Measurements from ENCODE around the gene SERPINA4. TPM values are rescaled to one million over a fixed set of nuclear protein-coding genes. Genes with fewer than 3 reads are reported as not detected.

Gene SERPINA4
- total RNA-seq, 4 donors from 2014 or later: not detected

GRCh38 chr14:94545131-94545841, 16.0 kb upstream of the SERPINA4 start:
- Histone ChIP-seq H3K4me3 (no peak overlapping the region), H3K9me3 (peaks cover 0 to 9% (median 3%) of the 10 kb centered on the region in 4 donors), H3K36me3 (no peaks in the 10 kb centered on the region), H3K4me1 (no peaks in the 10 kb centered on the region), H3K27me3 (peaks cover 0 to 61% (median 2%) of the 10 kb centered on the region in 4 donors), H3K27ac (replicated peaks in 1 of 4) (no peak overlapping the region)
- TF ChIP-seq POLR2A (IDR thresholded peaks at IDR 0.05; ENCODE audit: low read depth) (no peak), CTCF (IDR thresholded peaks at IDR 0.05) (no peak), POLR2AphosphoS5 (IDR thresholded peaks at IDR 0.05) (no peak), EP300 (IDR thresholded peaks at IDR 0.05) (no peak)
- no peak for DNase-seq (ENCODE audit: extremely low spot score)
- 60% methylated on average over 11 of the region's 15 CpGs for WGBS
- intact Hi-C loops (cut with DNase I): no loop called here

- H3K36me3 ChIP-seq: no peaks in the 10 kb centered on the region
- 86% methylated on average over 8 of the region's 8 CpGs for WGBS
- no peak overlapping the region for H3K27ac ChIP-seq (replicated peaks in 1 of 4)
- intact Hi-C loops (cut with DNase I): no loop called here
- DNase-seq (ENCODE audit: extremely low spot score): no peak
- no peaks in the 10 kb centered on the region for H3K4me1 ChIP-seq
- TF ChIP-seq EP300 (IDR thresholded peaks at IDR 0.05): no peak
- TF ChIP-seq POLR2AphosphoS5 (IDR thresholded peaks at IDR 0.05): no peak
- TF ChIP-seq CTCF (IDR thresholded peaks at IDR 0.05): no peak
- no peak for TF ChIP-seq POLR2A (IDR thresholded peaks at IDR 0.05; ENCODE audit: low read depth)
- H3K9me3 ChIP-seq: peaks cover 0 to 9% (median 3%) of the 10 kb centered on the region in 4 donors
- peaks cover 0 to 60% (median 2%) of the 10 kb centered on the region in 4 donors for H3K27me3 ChIP-seq
- H3K4me3 ChIP-seq: no peak overlapping the region
Measured at GRCh38 chr14:94547151-94547680, 14.0 kb upstream of the SERPINA4 start.

- TF ChIP-seq CTCF (IDR thresholded peaks at IDR 0.05): no peak
- TF ChIP-seq EP300 (IDR thresholded peaks at IDR 0.05): no peak
- Histone ChIP-seq H3K27me3 (peaks cover 0 to 55% (median 2%) of the 10 kb centered on the region in 4 donors), H3K27ac (replicated peaks in 1 of 4) (no peak overlapping the region), H3K36me3 (no peaks in the 10 kb centered on the region), H3K4me3 (no peak overlapping the region), H3K4me1 (no peaks in the 10 kb centered on the region), H3K9me3 (peaks cover 0 to 9% (median 3%) of the 10 kb centered on the region in 4 donors)
- no peak for DNase-seq (ENCODE audit: extremely low spot score)
- intact Hi-C loops (cut with DNase I): no loop called here
- 66% methylated on average over 4 of the region's 4 CpGs for WGBS
Measured at GRCh38 chr14:94547726-94548125, 13.5 kb upstream of the SERPINA4 start.

GRCh38 chr14:94548131-94548998, 12.9 kb upstream of the SERPINA4 start:
- no peak overlapping the region for H3K4me3 ChIP-seq
- intact Hi-C loops (cut with DNase I): no loop called here
- 85% methylated on average over 14 of the region's 14 CpGs for WGBS
- DNase-seq (ENCODE audit: extremely low spot score): no peak
- no peaks in the 10 kb centered on the region for H3K4me1 ChIP-seq
- H3K27me3 ChIP-seq: peaks cover 0 to 49% (median 2%) of the 10 kb centered on the region in 4 donors
- H3K36me3 ChIP-seq: no peaks in the 10 kb centered on the region
- TF ChIP-seq POLR2AphosphoS5 (IDR thresholded peaks at IDR 0.05): no peak
- no peak for TF ChIP-seq CTCF (IDR thresholded peaks at IDR 0.05)
- no peak for TF ChIP-seq POLR2A (IDR thresholded peaks at IDR 0.05; ENCODE audit: low read depth)
- TF ChIP-seq EP300 (IDR thresholded peaks at IDR 0.05): no peak
- no peak overlapping the region for H3K27ac ChIP-seq (replicated peaks in 1 of 4)
- H3K9me3 ChIP-seq: peaks cover 0 to 9% (median 3%) of the 10 kb centered on the region in 4 donors

All from esophagus muscularis mucosa (tissue), 4 donors.